ENCODE data around the gene AGRN. TPM values are rescaled to one million over a fixed set of nuclear protein-coding genes. Genes with fewer than 3 reads are reported as not detected.

AGRN gene
- total RNA-seq (2021) (184 to 198 TPM (median 186 TPM) in 3 replicates), Bru-seq, nascent RNA (percentile 50 among the genes with signal in this experiment)
- long read RNA-seq, experiment 1, full-length matches to known transcripts: 14 of 97 reads
- long read RNA-seq, experiment 1, partial matches to known transcripts: 53 of 97 reads
- long read RNA-seq, experiment 1, other reads (novel, unspliced or antisense): 30 of 97 reads
- long read RNA-seq, experiment 2, transcript AGRN-203 (3 exons, 3,385 nt): major isoform, 8 of 106 reads
- long read RNA-seq, experiment 2, partial matches to known transcripts: 35 of 106 reads
- long read RNA-seq, experiment 2, other reads (novel, unspliced or antisense): 63 of 106 reads
- long read RNA-seq, experiment 3, partial matches to known transcripts: 1 of 1 reads
- long read RNA-seq, experiment 3, other reads (novel, unspliced or antisense): 0 of 1 reads

- H3K27me3 Mint-ChIP-seq (ENCODE audit: low read depth): peaks cover 14% of the 10 kb centered on the region
- H3K4me1 Mint-ChIP-seq: peaks cover 34% of the 10 kb centered on the region
- CTCF ChIA-PET: interaction anchor here (1.2 to 5.8 kb wide), 8 partner anchors 13 to 81 kb away, joined by 5 to 47 read pairs (median 11); no protein-coding TSS in a partner anchor
- DNase-seq (ENCODE audit: low spot score) (no peak), ATAC-seq (peak; percentile 2; the same call in 1 of the 2 replicates)
- peak within 1 kb of the TSS; percentile 62 for H3K4me3 Mint-ChIP-seq
- no peak within 1 kb of the TSS for H3K27ac Mint-ChIP-seq
- H3K36me3 Mint-ChIP-seq: no peaks in the 10 kb centered on the region
- TF ChIP-seq FOXP4 (CRISPR knock-in tag; IDR thresholded peaks at IDR 0.05) (0 out of 2 replicates have a peak, but pooled peaks have one; percentile 43), ZNF263 (CRISPR knock-in tag; IDR thresholded peaks at IDR 0.05; ENCODE audit: low read depth) (no peak), HMGXB4 (CRISPR knock-in tag; IDR thresholded peaks at IDR 0.05) (no peak), CDX4 (CRISPR knock-in tag; IDR thresholded peaks at IDR 0.05; ENCODE audit: borderline replicate concordance) (no peak), ZNF423 (CRISPR knock-in tag; IDR thresholded peaks at IDR 0.05) (no peak), USF2 (CRISPR knock-in tag; IDR thresholded peaks at IDR 0.05) (no peak), SMAD3 (CRISPR knock-in tag; IDR thresholded peaks at IDR 0.05; ENCODE audit: borderline replicate concordance) (no peak), SP1 (CRISPR knock-in tag; conservative IDR thresholded peaks at IDR 0.05) (0 out of 2 replicates have a peak, but pooled peaks have one; percentile 21), ZBTB21 (CRISPR knock-in tag; IDR thresholded peaks at IDR 0.05; ENCODE audit: borderline replicate concordance) (no peak), TP53 (CRISPR knock-in tag; IDR thresholded peaks at IDR 0.05) (0 out of 2 replicates have a peak, but pooled peaks have one; percentile 61), RELA (CRISPR knock-in tag; IDR thresholded peaks at IDR 0.05; ENCODE audit: borderline replicate concordance) (no peak), FOXK1 (CRISPR knock-in tag; IDR thresholded peaks at IDR 0.05) (0 out of 2 replicates have a peak, but pooled peaks have one; percentile 18), ZNF317 (CRISPR knock-in tag; IDR thresholded peaks at IDR 0.05; ENCODE audit: borderline replicate concordance, low read depth) (no peak), TEAD4 (CRISPR knock-in tag; IDR thresholded peaks at IDR 0.05) (no peak), SOX15 (CRISPR knock-in tag; IDR thresholded peaks at IDR 0.05) (no peak), SMAD4 (CRISPR knock-in tag; IDR thresholded peaks at IDR 0.05) (no peak), NR3C1 (CRISPR knock-in tag; conservative IDR thresholded peaks at IDR 0.05; ENCODE audit: low read depth) (no peak), ZNF219 (CRISPR knock-in tag; IDR thresholded peaks at IDR 0.05; ENCODE audit: borderline replicate concordance) (no peak), ZNF671 (CRISPR knock-in tag; IDR thresholded peaks at IDR 0.05) (no peak), FOXJ3 (CRISPR knock-in tag; IDR thresholded peaks at IDR 0.05; ENCODE audit: borderline replicate concordance) (no peak), NR1H2 (CRISPR knock-in tag; IDR thresholded peaks at IDR 0.05) (no peak), KAT7 (CRISPR knock-in tag; IDR thresholded peaks at IDR 0.05; ENCODE audit: borderline replicate concordance) (0 out of 2 replicates have a peak, but pooled peaks have one; percentile 44), ZNF232 (CRISPR knock-in tag; IDR thresholded peaks at IDR 0.05) (no peak), MLX (CRISPR knock-in tag; IDR thresholded peaks at IDR 0.05) (no peak), JUN (CRISPR knock-in tag; IDR thresholded peaks at IDR 0.05) (no peak), CREM (CRISPR knock-in tag; IDR thresholded peaks at IDR 0.05) (no peak)
- 0 out of 2 replicates have a peak, but pooled peaks cover 4% of the 10 kb centered on the region for H3K9me3 Mint-ChIP-seq
- POLR2A ChIA-PET: interaction anchor here (1.1 to 1.4 kb wide), 3 partner anchors 12 to 21 kb away, joined by 3 to 11 read pairs (median 9); partner anchors contain the start of gene HES4
Observed at GRCh38 chr1:1020000-1020404, at the start of gene AGRN. Gene AGRN, plus strand, starts transcription at chr1:1020120. Its CDS starts 53 bp downstream, at chr1:1020173.

Measured in WTC11 (cell line).